HG02884 (cell line): ENCODE measurements around the gene FBLL1.
"Not testable (repeated sequence)": the region's sequence is repeated elsewhere in the genome, so short reads cannot be mapped to it uniquely, and the experiment has no call there.

Experiments
- ATAC-seq: cut with Tn5 transposase; IDR thresholded peaks from one replicate; pipeline ENCODE4 v1.9.1; 2021; ENCODE audit warnings: mild to moderate bottlenecking, moderate library complexity; ENCODE audit not compliant: unreplicated experiment

The FBLL1 gene

GRCh38 chr5:168528521-168529373 is at the start of gene FBLL1:
FBLL1 (plus strand) TSS chr5:168529305; CDS start chr5:168529505, 200 bp downstream.
- ATAC-seq = no peak

GRCh38 chr5:168480601-168481000 is 48.5 kb upstream of the FBLL1 start:
- no peak for ATAC-seq

- peak; percentile 90 for ATAC-seq
These were observed 47.7 kb upstream of the FBLL1 start for GRCh38 chr5:168481330-168481788.

DNA sequence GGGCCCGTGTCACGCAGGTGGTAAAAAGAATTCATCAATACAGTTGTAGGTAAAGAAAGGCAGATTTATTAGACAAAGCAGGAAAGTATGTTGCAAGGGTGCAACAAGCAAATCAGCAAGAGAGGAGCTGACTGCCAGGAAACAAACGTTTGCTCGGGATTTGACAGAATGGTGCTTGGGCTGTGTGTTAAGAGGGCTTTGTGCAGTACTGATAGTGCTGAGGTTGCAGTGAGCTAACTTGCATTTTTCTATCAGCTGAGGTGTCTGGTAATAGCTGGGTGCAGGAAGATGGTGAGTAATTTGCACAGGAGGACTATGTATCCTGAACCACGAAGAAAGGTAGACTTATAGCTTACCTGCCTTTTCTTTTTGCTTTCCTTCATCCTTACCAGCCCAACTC is 46.7 kb upstream of the FBLL1 start:
- no peak for ATAC-seq

GRCh38 chr5:168486136-168486879 is 42.8 kb upstream of the FBLL1 start, which contains the start of gene RARS1:
RARS1 (plus strand) TSS chr5:168486471; CDS start chr5:168486499, 28 bp downstream.
- peak; percentile 75 for ATAC-seq

DNA sequence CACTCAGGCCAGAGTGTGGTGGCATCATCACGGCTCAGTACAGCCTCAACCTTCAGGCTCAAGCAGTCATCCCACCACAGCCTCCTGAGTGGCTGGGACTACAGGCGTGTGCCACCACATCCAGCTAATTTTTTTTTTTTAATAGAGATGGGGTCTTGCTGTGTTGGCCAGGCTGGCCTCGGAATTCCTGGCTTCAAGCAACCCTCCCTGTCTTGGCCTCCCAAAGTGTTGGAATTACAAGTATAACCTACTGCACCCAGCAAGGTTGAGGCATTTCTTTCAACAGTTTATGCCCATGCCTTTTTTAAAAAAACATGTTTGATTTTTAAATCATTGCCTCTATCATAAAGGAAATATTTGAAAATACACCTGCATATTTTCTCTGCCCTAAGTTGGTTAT is 40.0 kb upstream of the FBLL1 start:
- no peak for ATAC-seq

DNA sequence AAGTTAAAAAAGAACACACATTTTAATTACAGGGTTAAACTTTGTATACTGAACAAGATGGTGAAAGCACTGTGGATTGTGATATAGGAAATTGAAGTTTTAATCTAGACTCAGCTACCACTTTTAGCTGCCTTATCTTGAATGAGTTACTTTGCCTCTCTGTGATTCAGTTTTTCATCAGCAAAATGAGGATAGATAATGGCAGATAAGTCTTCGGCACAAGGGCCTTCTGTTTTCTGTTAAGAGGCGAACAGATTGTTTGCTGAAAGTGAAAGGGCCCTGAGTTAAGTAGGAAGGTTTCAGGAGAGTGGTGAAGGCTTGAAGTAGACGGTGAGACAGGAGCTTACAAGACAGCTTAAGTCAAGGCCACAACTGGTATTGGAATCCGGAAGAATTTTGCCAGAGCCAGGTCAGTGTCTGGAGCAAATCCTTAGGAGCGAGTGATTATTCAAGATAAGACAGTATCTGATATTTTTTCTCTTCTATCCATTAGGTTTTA is 35.0 kb upstream of the FBLL1 start:
- no peak for ATAC-seq

DNA sequence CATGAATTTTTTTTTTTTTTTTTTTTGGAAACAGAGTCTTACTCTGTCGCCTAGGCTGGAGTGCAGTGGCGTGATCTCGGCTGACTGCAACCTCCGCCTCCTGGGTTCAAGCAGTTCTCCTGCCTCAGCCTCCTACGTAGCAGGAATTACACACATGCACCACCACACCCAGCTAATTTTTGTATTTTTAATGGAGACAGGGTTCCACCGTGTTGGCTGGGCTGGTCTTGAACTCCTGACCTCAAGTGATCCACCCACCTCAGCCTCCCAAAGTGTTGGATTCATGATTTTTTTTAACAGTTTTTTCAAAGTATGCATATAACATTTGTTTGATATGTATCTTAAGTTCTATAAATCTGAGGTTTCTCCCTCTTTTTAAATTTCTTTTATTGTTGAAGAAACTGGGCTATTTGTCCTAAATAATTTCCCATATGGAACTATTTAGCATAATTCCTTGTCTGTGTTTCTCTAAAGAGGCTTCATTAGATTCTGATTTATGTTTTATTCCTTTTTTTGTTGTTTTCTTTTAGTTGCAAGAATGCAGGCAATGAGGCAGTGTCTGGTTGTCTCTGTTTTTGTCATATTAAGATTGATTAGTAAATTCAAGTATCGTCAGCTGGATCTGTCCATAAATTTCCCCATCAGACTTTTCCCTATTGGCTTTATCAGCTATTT is 26.4 kb upstream of the FBLL1 start:
- ATAC-seq = no peak

GRCh38 chr5:168513861-168514428 is 15.2 kb upstream of the FBLL1 start:
- no peak for ATAC-seq

- ATAC-seq = no peak
These were observed 3.2 kb upstream of the FBLL1 start for GRCh38 chr5:168525856-168526255.

GRCh38 chr5:168527756-168528295 is 1.3 kb upstream of the FBLL1 start:
- no peak for ATAC-seq

GRCh38 chr5:168529374-168530234 is 499 bp downstream of the FBLL1 start:
- no peak for ATAC-seq

DNA sequence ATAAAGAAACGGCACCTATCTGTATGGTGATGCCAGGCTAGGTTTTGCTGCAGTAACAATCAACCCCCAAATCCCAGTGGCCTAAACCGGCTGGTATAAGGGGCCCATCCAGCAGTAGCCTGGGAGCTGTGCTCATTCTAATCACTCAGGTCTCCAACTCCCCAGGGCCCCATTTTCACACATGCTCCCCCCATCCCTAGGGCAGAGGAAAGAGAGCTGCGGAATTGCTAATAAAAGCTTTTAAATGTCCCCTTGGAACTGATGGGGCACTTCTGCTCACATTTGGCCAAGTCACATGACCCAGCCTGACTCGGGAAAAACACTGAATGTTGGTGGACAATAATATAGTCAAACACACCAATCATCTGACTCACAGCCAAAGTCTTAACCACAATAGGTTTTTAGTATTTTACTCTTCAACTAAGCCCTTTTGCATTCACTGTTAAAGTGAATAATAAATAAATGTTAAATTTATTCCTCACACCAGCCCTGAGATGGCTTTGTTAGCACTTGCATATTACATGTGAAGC is 1.6 kb downstream of the FBLL1 start:
- no peak for ATAC-seq

DNA sequence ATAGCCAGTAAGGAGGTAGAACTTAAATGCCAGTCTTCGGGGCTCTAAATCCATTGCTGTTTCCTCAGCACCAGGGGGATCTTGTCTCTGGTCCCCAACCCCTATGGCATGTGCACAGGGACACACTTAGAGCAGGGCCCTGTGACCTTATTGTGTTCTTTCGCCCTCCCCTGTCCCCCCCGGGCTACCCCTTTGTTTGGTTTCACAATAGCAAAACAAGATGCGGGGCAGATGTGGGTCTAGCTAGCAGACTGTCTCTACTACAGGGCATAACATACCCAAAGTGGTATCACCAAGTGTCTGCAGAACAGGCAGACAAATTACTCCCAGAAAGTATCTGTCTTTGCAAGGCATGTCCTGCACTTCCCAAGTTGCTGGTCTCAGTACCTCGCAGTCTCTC is 2.1 kb downstream of the FBLL1 start:
- ATAC-seq = no peak

- ATAC-seq = no peak
These were observed 3.1 kb downstream of the FBLL1 start for GRCh38 chr5:168531987-168532864.

DNA sequence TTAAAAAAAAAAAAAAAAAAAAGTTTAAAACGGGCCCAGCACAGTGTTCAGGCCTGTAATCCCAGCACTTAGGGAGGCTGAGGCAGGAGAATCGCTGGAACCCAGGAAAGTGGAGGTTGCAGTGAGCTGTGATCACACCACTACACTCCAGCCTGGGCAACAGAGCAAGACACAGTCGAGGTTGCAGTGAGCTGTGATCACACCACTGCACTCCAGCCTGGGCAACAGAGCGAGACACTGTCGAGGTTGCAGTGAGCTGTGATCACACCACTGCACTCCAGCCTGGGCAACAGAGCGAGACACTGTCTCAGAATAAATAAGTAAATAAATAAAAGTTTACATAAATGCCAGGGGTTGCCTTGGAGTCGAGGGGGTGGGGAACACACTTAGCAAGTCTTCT is 5.2 kb downstream of the FBLL1 start:
- ATAC-seq = not testable (repeated sequence)

DNA sequence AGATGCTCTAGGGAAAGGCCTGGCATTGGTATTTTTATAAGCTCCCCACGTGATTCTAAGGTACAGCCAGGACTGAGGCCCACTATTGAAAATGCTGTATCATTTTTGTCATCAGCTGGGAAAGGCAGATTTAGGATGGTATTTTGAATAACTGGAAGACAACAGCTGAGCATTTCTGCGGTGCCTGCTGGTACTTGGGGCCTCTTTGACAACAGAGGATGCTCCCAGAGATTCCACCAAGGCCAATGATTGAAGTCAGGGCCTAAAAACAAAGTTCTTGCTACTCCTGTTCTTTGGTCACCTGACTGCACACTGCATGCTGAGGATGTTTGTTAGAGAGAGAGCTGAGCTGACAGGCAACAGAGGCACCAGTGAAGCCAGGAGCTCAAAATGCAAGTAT is 8.1 kb downstream of the FBLL1 start:
- no peak for ATAC-seq

- no peak for ATAC-seq
These were observed 20.4 kb downstream of the FBLL1 start for GRCh38 chr5:168549554-168549953.
